Measurements from ENCODE around the gene BRDT.

The BRDT gene

DNA sequence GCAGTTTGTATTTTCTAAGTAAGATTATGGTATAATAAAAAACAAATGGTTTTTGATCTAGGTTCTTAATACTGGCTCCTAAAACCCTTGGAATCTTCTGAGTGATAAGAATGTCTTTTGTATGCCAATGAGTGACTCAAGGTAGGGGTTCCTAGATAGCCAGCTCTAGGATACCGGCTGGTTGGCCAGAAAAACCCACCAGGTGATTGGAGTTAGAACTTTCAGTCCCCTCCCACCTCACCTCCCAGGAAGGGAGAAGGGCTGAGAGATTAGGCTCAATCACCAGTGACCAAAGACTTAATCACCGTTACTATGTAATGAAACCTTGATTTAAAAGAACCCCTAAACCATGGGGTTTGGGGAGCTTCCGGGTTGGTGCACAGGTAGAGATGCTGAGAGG, 8.7 kb upstream of the BRDT start:
- H3K4me3 ChIP-seq (replicated peaks; ENCODE audit: insufficient read depth, low read length): no peak overlapping the region
- H3K27ac ChIP-seq (replicated peaks): no peak overlapping the region
- TF ChIP-seq, protein P1, sequence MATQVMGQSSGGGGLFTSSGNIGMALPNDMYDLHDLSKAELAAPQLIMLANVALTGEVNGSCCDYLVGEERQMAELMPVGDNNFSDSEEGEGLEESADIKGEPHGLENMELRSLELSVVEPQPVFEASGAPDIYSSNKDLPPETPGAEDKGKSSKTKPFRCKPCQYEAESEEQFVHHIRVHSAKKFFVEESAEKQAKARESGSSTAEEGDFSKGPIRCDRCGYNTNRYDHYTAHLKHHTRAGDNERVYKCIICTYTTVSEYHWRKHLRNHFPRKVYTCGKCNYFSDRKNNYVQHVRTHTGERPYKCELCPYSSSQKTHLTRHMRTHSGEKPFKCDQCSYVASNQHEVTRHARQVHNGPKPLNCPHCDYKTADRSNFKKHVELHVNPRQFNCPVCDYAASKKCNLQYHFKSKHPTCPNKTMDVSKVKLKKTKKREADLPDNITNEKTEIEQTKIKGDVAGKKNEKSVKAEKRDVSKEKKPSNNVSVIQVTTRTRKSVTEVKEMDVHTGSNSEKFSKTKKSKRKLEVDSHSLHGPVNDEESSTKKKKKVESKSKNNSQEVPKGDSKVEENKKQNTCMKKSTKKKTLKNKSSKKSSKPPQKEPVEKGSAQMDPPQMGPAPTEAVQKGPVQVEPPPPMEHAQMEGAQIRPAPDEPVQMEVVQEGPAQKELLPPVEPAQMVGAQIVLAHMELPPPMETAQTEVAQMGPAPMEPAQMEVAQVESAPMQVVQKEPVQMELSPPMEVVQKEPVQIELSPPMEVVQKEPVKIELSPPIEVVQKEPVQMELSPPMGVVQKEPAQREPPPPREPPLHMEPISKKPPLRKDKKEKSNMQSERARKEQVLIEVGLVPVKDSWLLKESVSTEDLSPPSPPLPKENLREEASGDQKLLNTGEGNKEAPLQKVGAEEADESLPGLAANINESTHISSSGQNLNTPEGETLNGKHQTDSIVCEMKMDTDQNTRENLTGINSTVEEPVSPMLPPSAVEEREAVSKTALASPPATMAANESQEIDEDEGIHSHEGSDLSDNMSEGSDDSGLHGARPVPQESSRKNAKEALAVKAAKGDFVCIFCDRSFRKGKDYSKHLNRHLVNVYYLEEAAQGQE (IDR thresholded peaks at IDR 0.05; ENCODE audit: insufficient replicate concordance, low read depth): no peak
- TF ChIP-seq, protein P2, sequence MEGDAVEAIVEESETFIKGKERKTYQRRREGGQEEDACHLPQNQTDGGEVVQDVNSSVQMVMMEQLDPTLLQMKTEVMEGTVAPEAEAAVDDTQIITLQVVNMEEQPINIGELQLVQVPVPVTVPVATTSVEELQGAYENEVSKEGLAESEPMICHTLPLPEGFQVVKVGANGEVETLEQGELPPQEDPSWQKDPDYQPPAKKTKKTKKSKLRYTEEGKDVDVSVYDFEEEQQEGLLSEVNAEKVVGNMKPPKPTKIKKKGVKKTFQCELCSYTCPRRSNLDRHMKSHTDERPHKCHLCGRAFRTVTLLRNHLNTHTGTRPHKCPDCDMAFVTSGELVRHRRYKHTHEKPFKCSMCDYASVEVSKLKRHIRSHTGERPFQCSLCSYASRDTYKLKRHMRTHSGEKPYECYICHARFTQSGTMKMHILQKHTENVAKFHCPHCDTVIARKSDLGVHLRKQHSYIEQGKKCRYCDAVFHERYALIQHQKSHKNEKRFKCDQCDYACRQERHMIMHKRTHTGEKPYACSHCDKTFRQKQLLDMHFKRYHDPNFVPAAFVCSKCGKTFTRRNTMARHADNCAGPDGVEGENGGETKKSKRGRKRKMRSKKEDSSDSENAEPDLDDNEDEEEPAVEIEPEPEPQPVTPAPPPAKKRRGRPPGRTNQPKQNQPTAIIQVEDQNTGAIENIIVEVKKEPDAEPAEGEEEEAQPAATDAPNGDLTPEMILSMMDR (IDR thresholded peaks at IDR 0.05; ENCODE audit: insufficient read depth, low read length): no peak
- TF ChIP-seq SPI1 (IDR thresholded peaks at IDR 0.05; ENCODE audit: borderline replicate concordance, low read depth) (no peak), GABPA (IDR thresholded peaks at IDR 0.05; ENCODE audit: low read depth) (no peak), POLR2AphosphoS5 (IDR thresholded peaks at IDR 0.05; ENCODE audit: low read depth) (no peak)
- no peaks in the 10 kb centered on the region for H3K27me3 ChIP-seq (ENCODE audit: insufficient read depth, poor library complexity, severe bottlenecking)
- DNase-seq (ENCODE audit: low read depth in 1 of 2, low spot score in 1 of 2): no peak

DNA sequence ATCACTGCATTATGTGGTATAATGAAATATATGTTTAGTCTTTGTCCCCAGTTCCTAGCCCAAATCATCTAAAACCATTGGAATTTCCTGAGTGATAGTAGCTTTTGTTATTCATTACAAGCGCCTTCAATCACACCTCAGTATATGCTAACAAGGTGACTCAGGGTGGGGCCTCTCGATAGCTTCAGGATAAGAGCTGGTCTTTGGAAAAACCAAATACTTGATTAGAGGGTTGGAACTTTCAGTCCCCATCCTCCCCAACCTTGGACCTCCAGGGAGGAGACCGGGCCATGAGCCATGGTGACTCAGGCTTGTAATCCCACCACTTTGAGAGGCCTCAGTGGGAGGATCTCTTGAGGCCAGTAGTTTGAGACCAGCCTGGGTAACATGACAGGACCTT, 5.1 kb upstream of the BRDT start:
- DNase-seq (ENCODE audit: low read depth in 1 of 2, low spot score in 1 of 2): no peak
- Histone ChIP-seq H3K27me3 (ENCODE audit: insufficient read depth, poor library complexity, severe bottlenecking) (no peaks in the 10 kb centered on the region), H3K27ac (replicated peaks) (no peak overlapping the region), H3K4me3 (replicated peaks; ENCODE audit: insufficient read depth, low read length) (no peak overlapping the region)
- TF ChIP-seq POLR2AphosphoS5 (IDR thresholded peaks at IDR 0.05; ENCODE audit: low read depth): no peak
- TF ChIP-seq GABPA (IDR thresholded peaks at IDR 0.05; ENCODE audit: low read depth): no peak
- TF ChIP-seq, protein P1 (IDR thresholded peaks at IDR 0.05; ENCODE audit: insufficient replicate concordance, low read depth): no peak
- TF ChIP-seq, protein P2 (IDR thresholded peaks at IDR 0.05; ENCODE audit: insufficient read depth, low read length): no peak
- TF ChIP-seq SPI1 (IDR thresholded peaks at IDR 0.05; ENCODE audit: borderline replicate concordance, low read depth): no peak

DNA sequence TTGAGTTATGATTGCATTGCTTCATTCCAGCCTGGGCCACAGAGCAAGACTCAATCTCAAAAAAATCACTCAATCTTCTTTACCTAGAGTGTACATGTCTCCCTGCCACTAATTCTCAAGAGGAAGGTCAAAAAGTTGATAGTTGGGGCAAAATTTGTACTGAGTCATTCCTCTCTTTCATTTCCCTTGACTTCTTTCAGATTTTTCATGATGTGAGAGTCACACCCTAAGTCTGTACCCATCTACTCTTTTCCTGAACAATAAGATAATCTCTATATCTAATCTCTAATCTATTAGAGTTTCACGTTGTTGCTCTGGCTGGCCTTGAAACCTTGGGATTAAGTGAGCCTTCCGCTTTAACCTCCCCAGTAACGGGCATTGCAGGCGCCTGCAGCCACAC, 1.1 kb upstream of the BRDT start:
- Histone ChIP-seq H3K4me3 (replicated peaks; ENCODE audit: insufficient read depth, low read length) (no peak overlapping the region), H3K27me3 (ENCODE audit: insufficient read depth, poor library complexity, severe bottlenecking) (no peaks in the 10 kb centered on the region), H3K27ac (replicated peaks) (no peak overlapping the region)
- TF ChIP-seq, protein P2 (IDR thresholded peaks at IDR 0.05; ENCODE audit: insufficient read depth, low read length): no peak
- TF ChIP-seq, protein P1 (IDR thresholded peaks at IDR 0.05; ENCODE audit: insufficient replicate concordance, low read depth): no peak
- no peak for TF ChIP-seq POLR2AphosphoS5 (IDR thresholded peaks at IDR 0.05; ENCODE audit: low read depth)
- no peak for TF ChIP-seq GABPA (IDR thresholded peaks at IDR 0.05; ENCODE audit: low read depth)
- TF ChIP-seq SPI1 (IDR thresholded peaks at IDR 0.05; ENCODE audit: borderline replicate concordance, low read depth): no peak
- DNase-seq (ENCODE audit: low read depth in 1 of 2, low spot score in 1 of 2): no peak
